ENCODE results near the gene LRRC72.

DNA sequence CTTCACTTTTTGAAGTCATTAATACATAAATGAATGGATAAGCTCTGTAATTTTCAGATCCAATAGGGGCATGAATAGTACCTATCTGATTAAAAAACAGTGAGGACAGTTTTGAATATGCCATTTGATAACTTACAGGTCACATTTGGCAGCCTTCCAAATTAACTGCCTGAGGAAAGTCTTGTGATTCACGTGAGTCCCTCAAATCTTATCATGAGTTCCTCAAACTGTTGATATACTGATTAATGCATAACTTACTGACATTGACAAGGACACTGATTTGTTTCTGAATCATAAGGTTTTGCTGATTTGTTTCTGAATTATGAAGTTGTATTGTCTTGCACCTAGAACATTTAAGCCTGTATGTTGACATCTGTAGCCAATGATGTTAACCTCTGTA is 63.8 kb downstream of the LRRC72 start:
- TF ChIP-seq POLR2A (IDR thresholded peaks at IDR 0.05) (no peak), CTCF (IDR thresholded peaks at IDR 0.05) (no peak)
